ENCODE data around the gene PGAP1.

The PGAP1 gene

GRCh38 chr2:196961889-196962288, 35.4 kb upstream of the PGAP1 start:
- H3K27me3 ChIP-seq (ENCODE audit: control insufficient read depth, insufficient read depth, low read length): no peaks in the 10 kb centered on the region
- no peaks in the 10 kb centered on the region for H3K36me3 ChIP-seq (ENCODE audit: control insufficient read depth, insufficient read depth, low read length)
- H3K4me3 ChIP-seq (ENCODE audit: low read length): no peak overlapping the region
- no peak overlapping the region for H3K9ac ChIP-seq (ENCODE audit: low read length)
- H3K4me1 ChIP-seq (ENCODE audit: control insufficient read depth, insufficient read depth, low read length): peaks cover 19% of the 10 kb centered on the region
- no peaks in the 10 kb centered on the region for H3K9me3 ChIP-seq (ENCODE audit: control insufficient read depth, low read length)

- no peaks in the 10 kb centered on the region for H3K9me3 ChIP-seq (ENCODE audit: control insufficient read depth, low read length)
- no peak overlapping the region for H3K4me3 ChIP-seq (ENCODE audit: low read length)
Measured at GRCh38 chr2:196959734-196960338, 33.3 kb upstream of the PGAP1 start.

GRCh38 chr2:196959281-196959680, 32.8 kb upstream of the PGAP1 start:
- no peak overlapping the region for H3K9ac ChIP-seq (ENCODE audit: low read length)
- H3K4me3 ChIP-seq (ENCODE audit: low read length): no peak overlapping the region
- H3K36me3 ChIP-seq (ENCODE audit: control insufficient read depth, insufficient read depth, low read length): no peaks in the 10 kb centered on the region
- no peaks in the 10 kb centered on the region for H3K27me3 ChIP-seq (ENCODE audit: control insufficient read depth, insufficient read depth, low read length)
- H3K9me3 ChIP-seq (ENCODE audit: control insufficient read depth, low read length): no peaks in the 10 kb centered on the region
- peaks cover 7% of the 10 kb centered on the region for H3K4me1 ChIP-seq (ENCODE audit: control insufficient read depth, insufficient read depth, low read length)

More at GRCh38 chr2:196959734-196960338, 33.3 kb upstream of the PGAP1 start:
- no peak overlapping the region for H3K9ac ChIP-seq (ENCODE audit: low read length)
- H3K4me1 ChIP-seq (ENCODE audit: control insufficient read depth, insufficient read depth, low read length): peaks cover 7% of the 10 kb centered on the region
- H3K27me3 ChIP-seq (ENCODE audit: control insufficient read depth, insufficient read depth, low read length): no peaks in the 10 kb centered on the region
- H3K36me3 ChIP-seq (ENCODE audit: control insufficient read depth, insufficient read depth, low read length): no peaks in the 10 kb centered on the region

DNA sequence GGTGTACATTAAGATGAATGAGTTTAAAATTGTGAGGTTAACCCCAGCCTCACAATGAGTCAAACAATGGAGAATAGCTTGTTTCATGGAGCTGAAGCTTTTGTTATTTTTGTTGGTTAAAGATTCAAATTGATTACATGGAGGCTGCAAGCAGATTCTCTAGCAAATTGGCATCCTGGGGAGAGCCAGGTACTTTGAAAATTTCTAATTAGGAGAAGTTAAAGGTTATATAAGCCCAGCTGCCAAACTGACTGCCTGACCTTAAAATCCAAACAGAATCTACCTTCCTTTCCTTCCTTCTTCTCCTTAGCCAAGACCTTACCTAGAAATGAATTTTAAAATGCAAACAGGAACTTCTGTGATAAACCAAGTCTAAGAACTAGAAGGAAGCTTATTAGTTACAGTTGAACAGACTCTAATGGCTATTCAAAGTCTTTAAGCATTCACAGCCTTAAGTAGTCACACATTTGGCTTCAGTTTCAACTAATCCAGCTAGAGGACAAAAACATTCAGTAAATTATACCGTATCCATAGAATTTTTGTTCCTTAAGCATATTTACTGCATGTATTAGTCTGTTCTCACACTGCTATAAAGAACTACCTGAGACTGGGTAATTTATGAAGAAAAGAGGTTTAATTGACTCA, 31.5 kb upstream of the PGAP1 start:
- no peaks in the 10 kb centered on the region for H3K36me3 ChIP-seq (ENCODE audit: control insufficient read depth, insufficient read depth, low read length)
- H3K4me1 ChIP-seq (ENCODE audit: control insufficient read depth, insufficient read depth, low read length): no peaks in the 10 kb centered on the region
- H3K4me3 ChIP-seq (ENCODE audit: low read length): no peak overlapping the region
- no peaks in the 10 kb centered on the region for H3K27me3 ChIP-seq (ENCODE audit: control insufficient read depth, insufficient read depth, low read length)
- no peaks in the 10 kb centered on the region for H3K9me3 ChIP-seq (ENCODE audit: control insufficient read depth, low read length)
- no peak overlapping the region for H3K9ac ChIP-seq (ENCODE audit: low read length)

- Histone ChIP-seq H3K4me3 (ENCODE audit: low read length) (no peak overlapping the region), H3K27me3 (ENCODE audit: control insufficient read depth, insufficient read depth, low read length) (no peaks in the 10 kb centered on the region), H3K4me1 (ENCODE audit: control insufficient read depth, insufficient read depth, low read length) (no peaks in the 10 kb centered on the region)
Measured at GRCh38 chr2:196957442-196957841, 30.9 kb upstream of the PGAP1 start.

DNA sequence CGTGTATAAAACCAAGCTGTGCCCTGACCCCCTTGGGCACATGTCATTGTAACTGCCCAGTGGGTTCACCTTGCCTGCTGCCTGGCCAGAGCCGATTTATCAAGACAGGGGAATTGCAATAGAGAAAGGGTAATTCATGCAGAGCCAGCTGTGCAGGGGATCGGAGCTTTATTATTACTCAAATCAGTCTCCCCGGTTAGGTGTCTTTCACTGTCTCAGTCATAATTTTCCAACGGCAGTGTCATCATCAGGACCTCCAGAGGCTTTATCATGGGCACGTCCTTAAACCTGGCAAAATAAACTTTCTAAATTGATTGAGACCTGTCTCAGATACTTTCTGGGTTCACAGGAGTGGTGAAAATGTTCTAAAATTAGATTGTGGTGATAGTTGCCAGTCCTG, 29.6 kb upstream of the PGAP1 start:
- no peaks in the 10 kb centered on the region for H3K9me3 ChIP-seq (ENCODE audit: control insufficient read depth, low read length)
- H3K27me3 ChIP-seq (ENCODE audit: control insufficient read depth, insufficient read depth, low read length): no peaks in the 10 kb centered on the region
- H3K4me3 ChIP-seq (ENCODE audit: low read length): no peak overlapping the region
- H3K4me1 ChIP-seq (ENCODE audit: control insufficient read depth, insufficient read depth, low read length): no peaks in the 10 kb centered on the region
- H3K9ac ChIP-seq (ENCODE audit: low read length): no peak overlapping the region
- H3K36me3 ChIP-seq (ENCODE audit: control insufficient read depth, insufficient read depth, low read length): no peaks in the 10 kb centered on the region

More at GRCh38 chr2:196957442-196957841, 30.9 kb upstream of the PGAP1 start:
- no peaks in the 10 kb centered on the region for H3K36me3 ChIP-seq (ENCODE audit: control insufficient read depth, insufficient read depth, low read length)
- no peaks in the 10 kb centered on the region for H3K9me3 ChIP-seq (ENCODE audit: control insufficient read depth, low read length)
- no peak overlapping the region for H3K9ac ChIP-seq (ENCODE audit: low read length)

DNA sequence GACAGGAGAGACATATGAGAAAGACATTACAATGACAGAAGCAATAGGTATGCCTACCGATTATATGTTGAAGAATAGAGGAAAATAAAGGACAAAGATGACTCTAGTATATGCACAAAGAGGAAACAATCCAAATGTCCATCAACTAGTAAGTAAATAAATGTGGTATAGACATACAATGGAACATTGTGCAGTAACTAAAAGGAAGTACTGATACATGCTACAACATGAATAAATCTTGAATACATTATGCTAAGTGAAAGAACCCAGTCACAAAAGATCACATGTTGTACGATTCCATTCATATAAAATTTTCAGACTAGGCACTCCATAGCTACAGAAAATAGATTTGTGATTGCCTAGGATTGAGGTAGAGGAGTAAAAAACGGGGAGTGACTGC, 28.5 kb upstream of the PGAP1 start:
- Histone ChIP-seq H3K36me3 (ENCODE audit: control insufficient read depth, insufficient read depth, low read length) (no peaks in the 10 kb centered on the region), H3K27me3 (ENCODE audit: control insufficient read depth, insufficient read depth, low read length) (no peaks in the 10 kb centered on the region), H3K4me1 (ENCODE audit: control insufficient read depth, insufficient read depth, low read length) (no peaks in the 10 kb centered on the region), H3K9ac (ENCODE audit: low read length) (no peak overlapping the region), H3K9me3 (ENCODE audit: control insufficient read depth, low read length) (no peaks in the 10 kb centered on the region), H3K4me3 (ENCODE audit: low read length) (no peak overlapping the region)

GRCh38 chr2:196954001-196954400, 27.5 kb upstream of the PGAP1 start:
- no peaks in the 10 kb centered on the region for H3K36me3 ChIP-seq (ENCODE audit: control insufficient read depth, insufficient read depth, low read length)
- no peak overlapping the region for H3K9ac ChIP-seq (ENCODE audit: low read length)
- no peaks in the 10 kb centered on the region for H3K9me3 ChIP-seq (ENCODE audit: control insufficient read depth, low read length)
- no peak overlapping the region for H3K4me3 ChIP-seq (ENCODE audit: low read length)
- H3K4me1 ChIP-seq (ENCODE audit: control insufficient read depth, insufficient read depth, low read length): no peaks in the 10 kb centered on the region
- H3K27me3 ChIP-seq (ENCODE audit: control insufficient read depth, insufficient read depth, low read length): no peaks in the 10 kb centered on the region

GRCh38 chr2:196952936-196953335, 26.4 kb upstream of the PGAP1 start:
- Histone ChIP-seq H3K4me3 (ENCODE audit: low read length) (no peak overlapping the region), H3K27me3 (ENCODE audit: control insufficient read depth, insufficient read depth, low read length) (no peaks in the 10 kb centered on the region), H3K9ac (ENCODE audit: low read length) (no peak overlapping the region), H3K4me1 (ENCODE audit: control insufficient read depth, insufficient read depth, low read length) (no peaks in the 10 kb centered on the region), H3K9me3 (ENCODE audit: control insufficient read depth, low read length) (no peaks in the 10 kb centered on the region), H3K36me3 (ENCODE audit: control insufficient read depth, insufficient read depth, low read length) (no peaks in the 10 kb centered on the region)

DNA sequence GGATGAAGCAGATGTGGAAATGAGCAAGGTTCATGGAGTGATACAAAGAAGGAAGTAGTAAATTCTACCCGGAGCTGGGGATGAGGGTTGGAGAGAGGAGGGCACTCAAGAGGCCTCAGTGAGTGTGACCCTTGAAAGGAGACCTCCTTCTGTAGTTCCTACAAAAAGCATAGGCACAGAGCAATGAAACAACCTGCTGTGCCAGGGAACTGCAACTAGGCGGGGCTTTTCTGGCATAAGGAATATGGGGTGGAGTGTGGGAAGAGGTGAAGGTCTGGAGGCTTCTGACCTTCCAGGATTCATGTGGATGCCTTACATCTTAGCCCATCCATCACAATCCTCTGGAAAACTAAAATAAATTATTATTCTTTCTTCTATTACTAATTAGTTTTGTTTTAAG, 25.5 kb upstream of the PGAP1 start:
- H3K4me3 ChIP-seq (ENCODE audit: low read length): no peak overlapping the region
- H3K9ac ChIP-seq (ENCODE audit: low read length): no peak overlapping the region
- no peaks in the 10 kb centered on the region for H3K9me3 ChIP-seq (ENCODE audit: control insufficient read depth, low read length)
- H3K4me1 ChIP-seq (ENCODE audit: control insufficient read depth, insufficient read depth, low read length): no peaks in the 10 kb centered on the region
- no peaks in the 10 kb centered on the region for H3K36me3 ChIP-seq (ENCODE audit: control insufficient read depth, insufficient read depth, low read length)
- H3K27me3 ChIP-seq (ENCODE audit: control insufficient read depth, insufficient read depth, low read length): no peaks in the 10 kb centered on the region

- Histone ChIP-seq H3K4me3 (ENCODE audit: low read length) (no peak overlapping the region), H3K4me1 (ENCODE audit: control insufficient read depth, insufficient read depth, low read length) (no peaks in the 10 kb centered on the region)
Measured at GRCh38 chr2:196949116-196949515, 22.6 kb upstream of the PGAP1 start.

GRCh38 chr2:196944570-196944969, 18.1 kb upstream of the PGAP1 start:
- no peak overlapping the region for H3K9ac ChIP-seq (ENCODE audit: low read length)
- no peak overlapping the region for H3K4me3 ChIP-seq (ENCODE audit: low read length)
- H3K4me1 ChIP-seq (ENCODE audit: control insufficient read depth, insufficient read depth, low read length): no peaks in the 10 kb centered on the region
- no peaks in the 10 kb centered on the region for H3K9me3 ChIP-seq (ENCODE audit: control insufficient read depth, low read length)
- no peaks in the 10 kb centered on the region for H3K27me3 ChIP-seq (ENCODE audit: control insufficient read depth, insufficient read depth, low read length)
- H3K36me3 ChIP-seq (ENCODE audit: control insufficient read depth, insufficient read depth, low read length): no peaks in the 10 kb centered on the region

More at GRCh38 chr2:196949116-196949515, 22.6 kb upstream of the PGAP1 start:
- Histone ChIP-seq H3K9me3 (ENCODE audit: control insufficient read depth, low read length) (no peaks in the 10 kb centered on the region), H3K27me3 (ENCODE audit: control insufficient read depth, insufficient read depth, low read length) (no peaks in the 10 kb centered on the region), H3K36me3 (ENCODE audit: control insufficient read depth, insufficient read depth, low read length) (no peaks in the 10 kb centered on the region), H3K9ac (ENCODE audit: low read length) (no peak overlapping the region)

Data from mucosa of stomach (tissue), 1 donor.